GM12892 (cell line): ENCODE data around the gene RALGAPA2.

Source experiments
- POLR2A ChIP-seq: IDR thresholded peaks from 2 replicates; pipeline ENCODE4 v1.6.1; 2011; ENCODE audit warnings: low read depth, low read length, control low read depth
- POLR2AphosphoS5 ChIP-seq: IDR thresholded peaks from 2 replicates; pipeline ENCODE4 v1.6.1; 2011; ENCODE audit warnings: low read depth, low read length, control low read depth
- TAF1 ChIP-seq: IDR thresholded peaks from 2 replicates; pipeline ENCODE4 v1.6.1; 2011; ENCODE audit warnings: low read depth, mild to moderate bottlenecking, control low read depth, low read length, borderline replicate concordance

DNA sequence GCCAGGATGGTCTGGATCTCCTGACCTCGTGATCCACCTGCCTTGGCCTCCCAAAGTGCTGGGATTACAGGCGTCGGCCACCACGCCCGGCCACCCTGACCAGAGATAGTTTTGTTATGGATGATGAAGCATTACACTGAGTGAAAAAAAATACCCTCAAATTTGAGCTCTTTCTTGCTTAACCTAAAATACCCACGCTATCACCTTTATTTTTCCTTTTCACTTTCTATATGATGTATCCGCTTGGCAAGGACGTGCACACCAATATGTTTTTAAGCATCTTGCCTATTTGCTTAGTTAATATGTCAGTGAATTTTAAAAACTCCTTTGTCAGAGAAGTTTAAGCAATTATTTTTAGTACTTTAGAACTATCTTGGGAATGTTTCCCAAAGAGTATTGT lies 194.2 kb downstream of the RALGAPA2 start:
- TF ChIP-seq POLR2A, result no peak
- no peak for TF ChIP-seq POLR2AphosphoS5
- TF ChIP-seq TAF1, result no peak
